ENCODE data around the gene CABCOCO1.
A peak's percentile ranks its signal among the peaks of the same experiment; 100 is the strongest.
"Not testable (repeated sequence)": the region's sequence is repeated elsewhere in the genome, so short reads cannot be mapped to it uniquely, and the experiment has no call there.

Gene CABCOCO1

DNA sequence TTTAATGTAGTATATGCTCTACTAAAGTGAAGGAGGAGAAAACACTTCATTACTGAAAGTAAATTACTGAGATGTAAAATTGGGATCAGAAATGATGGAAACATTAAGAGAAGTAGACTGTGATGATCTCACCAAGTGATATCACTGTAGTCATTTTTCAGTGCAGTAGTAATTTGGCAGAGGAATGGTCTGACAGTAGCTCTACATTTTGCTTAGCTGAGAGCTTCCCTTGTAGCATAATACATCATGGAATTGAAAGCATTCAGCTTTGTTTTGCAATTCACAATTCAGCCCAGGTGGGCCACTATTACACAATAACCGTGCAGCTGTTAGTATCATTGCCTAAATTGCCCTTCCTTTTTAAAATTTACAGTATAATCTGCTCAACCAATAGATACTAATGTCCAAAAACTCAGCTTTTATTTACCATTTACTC lies 19.4 kb upstream of the CABCOCO1 start:
- DNase-seq: no peak

DNA sequence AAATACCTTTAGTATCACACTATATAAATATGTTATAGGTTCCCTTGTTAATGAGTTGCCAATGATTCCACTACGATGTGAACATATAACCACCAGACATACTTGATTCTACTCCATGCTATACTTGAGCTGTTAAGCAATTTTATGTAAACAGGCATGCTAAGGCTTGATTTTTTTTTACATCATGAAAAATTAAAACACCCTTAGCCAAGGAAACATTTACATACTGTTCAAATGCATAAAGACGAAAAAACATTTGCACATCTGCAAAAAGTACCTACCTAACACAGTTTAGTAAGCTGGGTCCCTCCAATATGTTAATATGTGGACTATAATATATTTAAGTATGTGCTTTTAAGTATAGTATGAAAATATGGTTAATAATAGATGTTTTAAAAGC lies 9.0 kb upstream of the CABCOCO1 start:
- no peak for DNase-seq

DNA sequence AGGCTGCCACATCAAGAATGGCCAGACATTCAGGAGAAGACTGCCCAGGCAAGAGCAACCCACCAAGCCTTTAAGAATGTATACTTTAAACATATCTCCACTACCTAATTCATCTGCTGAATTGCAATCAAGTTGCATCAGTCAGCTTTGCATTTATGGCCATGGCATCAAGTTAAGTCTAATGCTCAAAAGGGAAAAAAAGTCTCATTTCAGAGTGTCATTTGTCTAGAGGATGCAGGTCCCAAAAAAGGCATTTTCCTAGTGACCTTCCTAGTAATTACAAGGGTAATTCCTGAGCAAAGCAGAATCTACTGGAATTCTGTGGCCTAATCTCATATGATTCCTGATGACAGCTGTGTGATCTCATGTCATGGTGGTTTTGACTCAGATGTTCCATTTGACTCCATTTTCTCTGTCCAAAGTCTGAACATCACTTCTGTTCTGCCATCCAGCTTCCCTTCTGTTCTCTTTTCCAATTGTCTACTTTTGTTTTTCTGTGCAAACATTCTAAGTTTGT lies 7.3 kb upstream of the CABCOCO1 start:
- DNase-seq: no peak

DNA sequence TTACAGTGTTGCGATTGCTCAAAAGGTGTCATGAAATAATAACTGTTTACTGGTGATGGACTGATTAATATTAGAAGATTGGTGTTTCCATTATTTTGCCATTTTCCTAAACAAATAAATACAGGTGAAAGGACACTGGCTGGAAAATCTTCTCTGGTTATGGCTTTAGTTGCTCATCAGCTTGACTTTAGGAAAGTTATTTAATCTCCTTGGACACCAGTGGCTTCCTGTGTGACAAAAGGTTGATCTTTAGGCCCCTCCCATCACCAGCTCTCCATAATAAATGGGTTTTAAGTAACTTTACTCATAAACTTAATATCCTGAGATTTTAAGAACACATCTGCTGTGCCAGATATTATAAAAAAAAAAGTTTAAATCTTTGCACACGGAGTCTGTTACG lies 737 bp downstream of the CABCOCO1 start:
- DNase-seq: no peak

DNA sequence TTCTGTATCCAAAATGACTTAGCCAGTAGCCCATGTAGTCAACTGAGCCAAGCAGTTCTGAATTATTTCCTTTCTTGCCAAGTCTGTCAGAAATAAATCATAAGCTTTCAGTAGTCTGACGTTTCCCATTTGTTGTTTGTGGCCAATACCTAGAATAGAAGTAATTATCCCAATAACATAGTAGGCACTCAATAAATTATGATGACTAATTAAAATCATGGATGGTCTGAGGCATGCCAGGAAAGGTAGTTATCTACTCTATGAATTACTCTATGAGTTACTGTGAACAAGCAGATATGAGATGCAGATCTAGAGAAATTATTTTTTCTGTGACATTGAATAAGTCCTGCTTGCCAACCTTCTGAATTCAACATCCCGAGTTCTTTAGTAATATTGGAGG lies 2.3 kb downstream of the CABCOCO1 start:
- DNase-seq: no peak

DNA sequence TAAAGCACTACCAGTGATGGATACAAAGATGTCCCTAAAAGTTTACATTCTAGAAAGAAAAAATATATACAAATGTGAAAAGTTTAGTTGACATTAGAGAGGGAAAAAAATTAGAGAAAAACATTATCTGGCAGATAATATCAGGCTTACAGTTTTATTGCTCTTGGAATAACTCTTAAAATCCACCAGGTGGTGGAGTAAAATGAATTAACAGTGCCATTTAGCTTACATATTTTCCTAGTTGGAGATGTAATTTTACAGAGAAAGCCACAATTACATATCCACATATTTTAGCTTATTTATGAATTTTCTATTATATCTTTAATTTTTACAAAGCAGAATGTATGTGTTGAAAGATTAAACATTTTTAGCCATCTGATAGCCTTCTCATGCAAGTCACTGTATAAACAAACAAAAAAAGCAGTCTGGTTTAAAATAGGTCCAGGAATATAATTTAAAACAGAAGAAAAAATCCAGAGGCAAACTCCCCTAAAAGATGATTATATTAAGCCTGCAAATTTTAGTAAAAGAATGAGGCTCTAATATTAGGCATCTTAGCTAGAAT lies 6.5 kb downstream of the CABCOCO1 start:
- no peak for DNase-seq

DNA sequence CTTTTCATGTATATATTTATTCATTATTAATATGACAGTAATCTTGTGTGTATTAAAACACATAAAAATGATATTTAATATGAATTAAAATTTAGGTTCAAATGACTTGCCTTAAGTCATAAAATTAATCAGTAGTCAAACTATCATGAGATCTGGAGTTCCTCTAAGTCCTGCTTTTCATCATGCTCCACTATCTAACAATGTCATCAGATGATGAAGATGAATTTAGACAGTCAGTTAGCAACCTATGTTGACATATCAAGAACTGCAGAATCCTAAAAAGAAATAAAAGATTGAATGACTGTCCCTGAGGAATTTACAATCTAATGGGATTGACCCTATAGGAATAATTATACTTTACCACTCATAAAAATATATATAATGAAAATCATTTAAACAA lies 7.1 kb downstream of the CABCOCO1 start:
- no peak for DNase-seq

DNA sequence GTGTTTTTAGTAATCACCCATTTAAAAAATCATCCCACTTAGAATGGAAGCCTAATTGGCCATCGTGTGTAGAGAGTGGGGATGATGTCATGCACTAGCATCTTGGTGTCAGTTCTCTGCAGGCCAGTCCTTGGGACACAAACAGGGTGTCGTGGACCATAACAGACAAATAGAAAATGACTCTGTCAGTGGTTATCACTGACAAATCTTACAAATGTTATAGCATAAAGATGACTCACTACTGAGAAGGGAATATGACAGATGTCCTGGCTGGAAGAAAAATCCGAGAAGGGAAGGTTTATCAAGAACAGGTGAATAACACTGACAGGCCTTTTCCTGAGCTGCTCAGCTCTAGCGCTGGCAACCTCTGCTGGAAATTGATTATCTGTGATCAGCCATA lies 10.6 kb downstream of the CABCOCO1 start:
- DNase-seq: no peak

DNA sequence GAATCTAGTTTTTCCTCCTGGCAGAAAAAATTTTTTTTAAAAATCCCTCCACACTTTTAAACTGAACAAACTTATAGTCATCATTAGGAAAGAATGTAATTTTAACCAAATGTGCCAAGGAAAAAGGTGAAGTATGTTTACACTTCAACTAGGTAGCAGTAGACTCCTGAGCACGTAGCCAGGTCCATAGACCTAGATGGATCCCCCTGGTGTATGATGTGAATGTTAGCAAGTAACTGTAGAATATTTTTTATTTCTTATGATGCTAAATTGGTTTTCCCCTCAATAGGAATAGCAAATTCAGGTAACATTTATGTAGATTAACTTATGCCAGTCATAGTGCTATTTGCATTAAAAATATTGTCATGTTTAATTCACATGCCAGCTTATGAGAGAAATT lies 19.6 kb downstream of the CABCOCO1 start:
- no peak for DNase-seq

DNA sequence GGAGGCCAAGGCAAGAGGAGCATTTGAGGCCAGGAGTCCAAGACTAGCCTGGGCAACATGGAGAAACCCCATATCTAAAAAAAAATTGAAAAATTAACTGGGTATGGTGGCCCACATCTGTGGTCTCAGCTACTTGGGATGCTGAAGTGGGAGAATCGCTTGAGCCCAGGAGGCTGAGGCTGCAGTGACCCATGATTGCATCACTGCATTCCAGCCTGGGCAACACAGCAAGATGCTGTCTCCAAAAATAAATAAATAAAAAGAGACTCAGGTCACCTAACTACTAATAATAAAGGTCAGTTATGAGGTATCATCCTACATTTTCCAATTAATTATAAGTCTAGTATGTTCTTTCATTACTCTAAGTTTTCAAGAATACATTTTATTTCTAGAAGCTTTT lies 20.6 kb downstream of the CABCOCO1 start:
- no peak for DNase-seq

DNA sequence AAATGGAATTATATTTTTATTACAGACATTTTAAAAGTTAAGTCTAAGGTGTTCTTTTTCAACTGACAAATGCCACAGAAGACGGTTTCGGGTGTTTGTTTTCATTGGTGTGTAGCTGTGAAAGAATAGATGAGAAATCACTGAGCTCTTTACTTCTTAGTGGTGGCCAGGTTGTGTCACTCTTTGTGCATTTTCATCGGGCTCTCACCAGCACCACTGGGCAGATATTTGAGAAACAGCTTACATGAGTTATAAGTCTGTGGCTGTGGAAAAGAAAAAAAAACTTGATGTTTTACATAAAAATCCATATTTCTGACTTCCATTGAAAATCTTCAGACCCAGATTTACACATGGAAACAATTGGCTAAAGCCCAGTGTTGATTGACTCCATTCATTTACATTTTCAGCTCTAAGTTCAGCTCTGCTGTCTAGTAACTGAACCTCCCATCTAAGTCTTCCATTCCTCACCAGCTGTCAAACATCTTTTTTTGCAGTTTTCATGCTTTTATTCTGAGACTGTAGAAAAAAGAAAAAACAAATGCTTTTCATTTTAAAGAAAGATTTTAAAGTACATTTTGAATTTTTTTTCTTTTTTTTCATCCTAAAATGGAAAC lies 22.3 kb downstream of the CABCOCO1 start:
- no peak for DNase-seq

DNA sequence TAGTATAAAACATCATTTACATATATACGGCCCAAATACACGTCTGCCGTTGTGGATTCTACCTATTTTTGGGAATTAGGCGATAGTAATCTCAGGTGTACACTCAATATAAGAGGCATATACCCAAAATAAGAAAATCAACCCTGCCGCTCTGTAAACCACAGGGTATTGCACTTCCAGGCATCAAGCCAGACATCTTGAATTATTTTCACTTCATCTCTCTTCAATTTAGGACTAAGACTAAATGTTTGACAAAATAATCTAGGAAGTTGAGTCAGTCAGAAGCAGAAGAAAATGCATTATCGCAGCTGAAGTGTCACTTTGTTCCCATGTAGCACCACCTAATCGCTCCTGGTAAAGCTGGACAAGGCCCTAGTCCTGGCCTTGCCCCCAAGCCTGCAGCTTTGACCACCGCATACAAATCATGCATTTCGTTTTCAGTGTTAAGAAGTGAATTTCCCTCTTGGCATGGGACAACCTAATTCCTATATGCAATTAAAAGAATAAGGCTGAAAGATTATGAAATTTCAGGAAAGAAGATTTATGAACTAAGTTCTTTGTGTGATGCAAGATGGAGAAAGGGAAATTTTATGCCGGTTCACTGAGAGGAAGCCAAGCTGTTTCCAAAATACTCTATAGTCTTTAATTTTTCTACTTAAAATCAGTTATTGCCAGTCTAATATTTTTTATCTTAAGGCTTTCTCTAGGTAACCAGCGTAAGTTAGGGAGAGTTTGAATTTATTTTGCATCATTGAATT lies 26.0 kb downstream of the CABCOCO1 start:
- DNase-seq: no peak

DNA sequence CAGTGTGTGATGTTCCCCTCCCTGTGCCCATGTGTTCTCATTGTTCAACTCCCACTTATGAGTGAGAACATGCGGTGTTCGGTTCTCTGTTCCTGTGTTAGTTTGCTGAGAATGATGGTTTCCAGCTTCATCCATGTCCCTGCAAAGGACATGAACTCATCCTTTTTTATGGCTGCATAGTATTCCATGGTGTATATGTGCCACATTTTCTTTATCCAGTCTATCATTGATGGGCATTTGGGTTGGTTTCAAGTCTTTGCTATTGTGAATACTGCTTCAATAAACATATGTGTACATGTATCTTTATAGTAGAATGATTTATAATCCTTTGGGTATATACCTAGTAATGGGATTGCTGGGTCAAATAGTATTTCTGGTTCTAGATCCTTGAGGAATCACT lies 28.9 kb downstream of the CABCOCO1 start:
- DNase-seq: not testable (repeated sequence)

DNA sequence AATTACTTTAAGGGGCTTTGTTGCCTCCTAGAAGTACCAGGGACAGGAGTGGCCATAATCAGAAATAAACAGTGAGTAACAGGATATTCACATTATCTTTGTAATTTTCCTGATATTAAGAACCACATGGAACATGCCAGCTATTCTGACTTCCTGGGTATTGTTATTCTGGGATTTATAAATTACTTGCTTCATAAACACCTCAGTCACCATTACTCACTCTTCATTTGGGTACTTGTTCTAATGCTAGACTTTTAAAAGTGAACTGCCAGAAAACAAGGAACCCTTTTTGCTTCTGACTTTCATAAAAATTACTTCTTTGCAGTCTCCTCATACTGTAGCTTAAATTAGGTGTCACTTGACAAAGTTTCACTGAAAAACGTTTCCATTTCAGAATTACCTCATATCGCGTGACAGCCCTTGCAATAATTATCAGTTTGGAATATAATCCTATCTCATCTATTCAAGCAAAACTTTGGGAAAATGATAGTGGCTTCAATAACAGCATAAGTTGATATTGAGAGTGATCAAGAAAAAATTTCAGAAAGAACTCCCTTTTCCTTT lies 29.8 kb downstream of the CABCOCO1 start:
- no peak for DNase-seq

DNA sequence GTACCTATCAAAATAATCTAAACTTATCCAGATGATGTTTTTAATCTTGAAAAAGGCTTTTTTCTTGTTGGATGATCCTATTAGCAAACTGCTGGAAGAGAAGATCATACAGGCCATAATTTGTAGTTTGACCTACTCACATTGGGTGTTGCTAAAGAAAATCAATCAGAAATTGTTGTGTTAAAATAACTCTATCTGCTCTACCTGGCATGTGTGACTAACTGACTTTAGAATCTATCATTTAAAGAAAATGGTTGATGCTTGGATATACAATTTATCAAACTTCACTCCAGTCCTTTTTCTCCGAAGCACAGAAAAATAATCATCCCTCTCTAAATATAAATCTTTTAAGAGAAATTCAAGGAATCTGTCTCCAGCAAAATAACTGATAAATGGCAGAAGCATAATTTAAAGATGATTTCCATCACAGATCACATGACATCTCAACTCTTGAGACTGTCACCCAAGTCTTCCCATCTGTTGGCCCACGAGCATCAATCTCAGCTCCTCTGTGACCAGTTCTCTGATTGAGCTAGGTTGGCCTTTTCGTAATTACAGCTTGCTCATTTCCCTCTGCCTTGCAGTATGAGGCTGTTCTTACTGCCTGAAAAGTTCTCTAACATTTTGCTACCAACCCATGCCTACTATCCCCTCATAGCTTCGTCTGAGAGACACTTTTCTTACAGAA lies 36.4 kb downstream of the CABCOCO1 start:
- no peak for DNase-seq

DNA sequence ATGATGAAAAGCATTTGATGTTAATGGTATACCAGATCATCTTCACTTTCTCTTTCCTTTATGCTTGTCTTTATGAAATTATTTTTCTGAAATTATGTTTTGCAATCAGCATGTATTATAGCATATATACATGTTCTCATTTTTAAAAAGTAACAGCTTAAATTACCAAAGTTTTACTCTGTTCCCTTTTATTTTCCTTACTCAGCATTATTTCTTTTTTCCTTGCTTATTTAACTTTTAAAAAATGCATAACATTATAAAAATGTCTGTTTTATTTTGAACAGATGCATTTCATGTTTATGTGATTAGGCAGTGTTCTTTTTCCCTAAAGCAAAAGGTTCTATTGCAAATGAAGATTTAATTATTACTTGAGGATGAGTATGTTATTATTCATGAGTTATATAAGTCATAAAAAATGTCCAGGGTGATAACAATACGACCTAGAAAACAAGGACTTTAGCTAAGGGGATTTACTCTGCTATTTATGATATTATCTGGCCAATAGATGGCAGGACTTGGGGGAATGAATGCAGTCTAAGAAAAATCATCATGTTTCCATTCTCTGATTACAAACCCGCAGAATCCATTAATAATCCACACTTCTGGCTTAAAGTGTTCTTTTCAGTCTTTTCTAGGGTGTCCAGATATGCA lies 38.5 kb downstream of the CABCOCO1 start:
- DNase-seq: no peak

DNA sequence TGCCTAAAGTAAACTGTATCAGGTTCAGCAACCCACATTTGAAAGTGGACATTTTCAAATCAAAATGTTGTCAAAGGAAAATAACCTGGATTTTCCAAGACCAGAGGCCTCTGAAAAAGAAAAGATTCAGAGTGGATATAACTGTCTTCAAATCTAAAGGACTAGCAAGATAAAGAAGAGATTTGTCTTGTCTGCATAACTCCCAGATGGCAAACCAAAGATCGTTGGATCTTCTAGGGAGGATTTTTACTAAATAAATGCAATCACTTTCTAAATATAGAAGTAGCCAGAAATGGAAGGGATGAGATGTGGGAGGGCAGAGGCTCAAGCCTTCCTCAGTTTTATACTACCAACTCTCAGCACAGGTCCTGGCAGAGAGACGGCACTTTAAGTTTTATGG lies 39.0 kb downstream of the CABCOCO1 start:
- no peak for DNase-seq

DNA sequence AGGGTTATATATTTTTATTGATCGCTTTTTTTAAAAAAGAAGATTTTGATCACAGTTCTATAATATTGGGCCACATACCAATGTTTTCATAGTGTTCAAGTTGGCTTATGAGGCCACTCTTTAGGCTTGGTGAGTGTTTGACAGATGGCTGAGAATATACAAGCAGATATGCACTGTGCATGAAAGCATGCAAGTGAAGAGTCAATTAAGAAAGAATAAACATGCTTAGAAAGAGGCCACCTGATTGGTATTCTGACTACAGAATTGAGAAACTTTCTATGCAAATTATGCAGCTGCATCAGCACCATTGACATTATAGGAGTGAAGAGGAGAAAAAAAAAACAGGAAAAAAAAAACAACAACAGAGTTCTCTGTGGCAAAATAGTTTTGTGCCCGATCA lies 39.9 kb downstream of the CABCOCO1 start:
- peak; percentile 20 for DNase-seq

DNA sequence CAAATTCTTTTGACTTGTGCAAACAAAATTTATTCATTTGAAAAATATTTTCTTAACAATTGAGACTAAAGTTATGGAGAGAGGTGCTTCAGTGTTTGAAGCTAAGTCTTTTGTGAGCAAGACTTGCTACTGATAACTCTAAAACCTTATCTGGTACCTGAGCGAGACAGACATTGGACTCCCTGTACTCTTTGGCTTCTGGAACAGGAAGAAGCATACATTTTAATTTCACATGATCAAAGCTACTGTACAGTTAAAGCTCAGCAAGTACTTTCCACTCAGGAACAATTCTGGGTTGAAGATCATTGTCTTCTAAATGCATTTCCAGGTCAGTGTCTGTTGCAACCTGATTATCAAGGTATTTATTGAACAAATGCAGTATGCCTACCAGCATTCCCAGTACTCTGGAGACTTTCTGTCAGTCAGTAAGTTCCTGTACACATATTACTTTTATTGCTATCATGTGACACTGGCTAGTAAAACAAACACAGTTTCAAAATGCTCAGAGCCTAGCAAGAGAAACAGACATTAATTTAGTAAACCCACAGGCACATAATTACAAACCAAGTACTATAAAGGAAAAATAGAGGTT lies 42.4 kb downstream of the CABCOCO1 start:
- DNase-seq: no peak

DNA sequence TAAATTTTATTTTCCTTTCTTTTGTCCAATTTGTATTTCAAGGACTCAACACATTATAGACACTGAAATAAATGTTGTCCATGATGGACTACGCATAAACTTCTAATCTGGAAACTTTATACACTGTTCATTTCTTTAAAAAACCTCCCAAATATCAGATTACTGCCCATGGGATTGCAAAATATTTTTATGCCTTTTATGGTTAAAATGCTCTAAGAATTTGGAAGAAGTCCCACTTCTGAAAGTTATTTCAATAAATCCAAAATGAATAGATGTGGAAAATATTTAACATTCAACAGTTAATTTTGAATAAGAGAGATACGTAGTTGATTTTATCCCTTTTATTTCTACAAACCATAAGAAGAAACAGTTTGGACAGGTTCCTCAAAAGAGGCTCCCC lies 46.1 kb downstream of the CABCOCO1 start:
- DNase-seq: no peak

DNA sequence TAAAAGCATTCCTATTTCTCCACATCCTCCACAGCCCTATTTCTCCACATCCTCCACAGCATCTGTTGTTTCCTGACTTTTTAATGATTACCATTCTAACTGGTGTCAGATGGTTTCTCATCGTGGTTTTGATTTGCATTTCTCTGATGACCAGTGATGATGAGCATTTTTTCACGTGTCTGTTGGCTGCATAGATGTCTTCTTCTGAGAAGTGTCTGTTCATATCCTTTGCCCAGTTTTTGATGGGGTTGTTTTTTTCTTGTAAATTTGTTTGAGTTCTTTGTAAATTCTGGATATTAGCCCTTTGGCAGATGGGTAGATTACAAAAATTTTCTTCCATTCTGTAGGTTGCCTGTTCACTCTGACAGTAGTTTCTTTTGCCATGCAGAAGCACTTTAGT lies 49.4 kb downstream of the CABCOCO1 start:
- DNase-seq: not testable (repeated sequence)

DNA sequence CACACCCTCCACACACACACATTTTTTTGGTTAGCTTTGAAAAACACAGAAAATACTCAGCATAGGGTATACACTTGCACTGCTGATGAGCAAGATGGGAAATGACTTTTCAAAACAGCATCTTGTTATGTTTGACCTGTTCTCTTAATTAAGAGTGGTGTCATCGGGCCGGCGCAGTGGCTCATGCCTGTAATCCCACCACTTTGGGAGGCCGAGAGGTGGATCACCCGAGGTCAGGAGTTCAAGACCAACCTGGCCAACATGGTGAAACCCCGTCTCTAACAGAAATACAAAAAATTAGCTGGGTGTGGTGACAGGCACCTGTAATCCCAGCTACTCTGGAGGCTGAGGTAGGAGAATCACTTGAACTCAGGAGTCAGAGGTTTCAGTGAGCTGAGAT lies 56.7 kb downstream of the CABCOCO1 start:
- DNase-seq: not testable (repeated sequence)
